ENCODE results near the gene LMX1B. TPM values are rescaled to one million over a fixed set of nuclear protein-coding genes. Genes with fewer than 3 reads are reported as not detected.
"Not testable (repeated sequence)": the region's sequence is repeated elsewhere in the genome, so short reads cannot be mapped to it uniquely, and the experiment has no call there.

LMX1B gene
- total and polyA plus RNA-seq, 7 experiments from 2014 or later = not detected

GRCh38 chr9:126723807-126724172, 110.1 kb downstream of the LMX1B start:
- no peak for ATAC-seq
- Mint-ChIP-seq H3K4me1 (peaks cover 36 to 45% (median 41%) of the 10 kb centered on the region in 7 donors), H3K27ac (peak overlapping the region; percentile 78 to 97 (median 92)), H3K4me3 (peak overlapping the region; percentile 74 to 96 (median 88)), H3K9me3 (peaks cover 0 to 2% (median 0%) of the 10 kb centered on the region in 11 donors), H3K27me3 (peaks cover 0 to 16% (median 0%) of the 10 kb centered on the region in 5 donors), H3K36me3 (no peaks in the 10 kb centered on the region)
- Histone ChIP-seq H3K4me1 (ENCODE audit: control insufficient read depth in 2 of 2, insufficient read depth in 2 of 2, low read length in 2 of 2) (peaks cover 31 to 40% of the 10 kb centered on the region in 2 donors), H3K4me3 (ENCODE audit: low read length) (peak overlapping the region; percentile 84), H3K9me3 (ENCODE audit: control insufficient read depth in 2 of 3, low read length in 3 of 3) (no peaks in the 10 kb centered on the region), H3K36me3 (ENCODE audit: control insufficient read depth in 2 of 3, insufficient read depth in 3 of 3, low read length in 3 of 3) (peaks cover 0 to 6% (median 0%) of the 10 kb centered on the region in 3 experiments), H3K27ac (ENCODE audit: low read depth, low read length) (peak overlapping the region; percentile 90), H3K27me3 (ENCODE audit: control insufficient read depth in 2 of 2, insufficient read depth in 2 of 2, low read length in 2 of 2) (no peaks in the 10 kb centered on the region)
- ChIA-PET CTCF (interaction anchor here (1.0 to 3.8 kb wide), 2 partner anchors 18 to 21 kb away, joined by 3 to 13 read pairs; no protein-coding TSS in a partner anchor), POLR2A (interaction anchor here (0.6 to 3.4 kb wide), 10 partner anchors 9 to 978 kb away, joined by 3 to 28 read pairs (median 4); partner anchors contain the start of genes ZBTB34 and ZBTB43)
- DNase-seq = peak in 1 of 9 donors; percentile 31
- intact Hi-C loops (cut with micrococcal nuclease) = loop anchor here (1.0 to 10.0 kb wide), 9 partner anchors 17 to 501 kb away; partner anchors contain the start of genes RALGPS1 (in 1 of the 2), ZBTB34 (in 1 of the 2) and ZBTB43 (in 1 of the 2)

GRCh38 chr9:126724226-126724625, 110.5 kb downstream of the LMX1B start:
- Histone ChIP-seq H3K4me1 (ENCODE audit: control insufficient read depth in 2 of 2, insufficient read depth in 2 of 2, low read length in 2 of 2) (peaks cover 29 to 37% of the 10 kb centered on the region in 2 donors), H3K27ac (ENCODE audit: low read depth, low read length) (peak overlapping the region; percentile 90), H3K4me3 (ENCODE audit: low read length) (no peak overlapping the region), H3K36me3 (ENCODE audit: control insufficient read depth in 2 of 3, insufficient read depth in 3 of 3, low read length in 3 of 3) (peaks cover 0 to 6% (median 0%) of the 10 kb centered on the region in 3 experiments), H3K27me3 (ENCODE audit: control insufficient read depth in 2 of 2, insufficient read depth in 2 of 2, low read length in 2 of 2) (no peaks in the 10 kb centered on the region), H3K9me3 (ENCODE audit: control insufficient read depth in 2 of 3, low read length in 3 of 3) (no peaks in the 10 kb centered on the region)
- ATAC-seq = no peak
- Mint-ChIP-seq H3K27me3 (peaks cover 0 to 16% (median 0%) of the 10 kb centered on the region in 5 donors), H3K27ac (peak overlapping the region; percentile 78 to 97 (median 92)), H3K36me3 (no peaks in the 10 kb centered on the region), H3K4me1 (peaks cover 32 to 40% (median 37%) of the 10 kb centered on the region in 7 donors), H3K9me3 (peaks cover 0 to 4% (median 2%) of the 10 kb centered on the region in 11 donors), H3K4me3 (peak overlapping the region in 9 of 10 donors; percentile 74 to 96 (median 88))
- DNase-seq = no peak
- POLR2A ChIA-PET = interaction anchor here (0.7 to 3.4 kb wide), 8 partner anchors 8 to 136 kb away, joined by 3 to 28 read pairs (median 4); partner anchors contain the start of genes ZBTB34 and ZBTB43
- CTCF ChIA-PET = interaction anchor here (3.8 kb wide), 1 partner anchor 18 kb away, joined by 13 read pairs; no protein-coding TSS in a partner anchor
- intact Hi-C loops (cut with micrococcal nuclease) = loop anchor here in 1 of 2 donors (5.0 to 10.0 kb wide), 2 partner anchors 188 to 501 kb away; partner anchors contain the start of gene RALGPS1

- ChIA-PET CTCF (interaction anchor here (0.6 to 3.8 kb wide), 3 partner anchors 20 to 1299 kb away, joined by 3 to 13 read pairs (median 4); no protein-coding TSS in a partner anchor), POLR2A (interaction anchor here (0.6 to 3.4 kb wide), 2 partner anchors 81 to 675 kb away, joined by 5 to 28 read pairs; partner anchors contain the start of gene ZBTB43)
- H3K9me3 ChIP-seq (ENCODE audit: control insufficient read depth in 2 of 3, low read length in 3 of 3); H3K4me3 ChIP-seq (ENCODE audit: low read length); H3K27me3 ChIP-seq (ENCODE audit: control insufficient read depth in 2 of 2, insufficient read depth in 2 of 2, low read length in 2 of 2); DNase-seq; H3K9me3 Mint-ChIP-seq; H3K36me3 Mint-ChIP-seq; H3K27ac ChIP-seq (ENCODE audit: low read depth, low read length); ATAC-seq; H3K36me3 ChIP-seq (ENCODE audit: control insufficient read depth in 2 of 3, insufficient read depth in 3 of 3, low read length in 3 of 3): not testable (repeated sequence)
- peak overlapping the region in 1 of 10 donors; percentile 66 for H3K4me3 Mint-ChIP-seq
- peaks cover 17 to 24% of the 10 kb centered on the region in 2 donors for H3K4me1 ChIP-seq (ENCODE audit: control insufficient read depth in 2 of 2, insufficient read depth in 2 of 2, low read length in 2 of 2)
- peaks cover 0 to 18% (median 0%) of the 10 kb centered on the region in 5 donors for H3K27me3 Mint-ChIP-seq
- H3K27ac Mint-ChIP-seq = peak overlapping the region in 2 of 9 donors; percentile 25 to 43
- intact Hi-C loops (cut with micrococcal nuclease) = loop anchor here in 1 of 2 donors (10.0 kb wide), 1 partner anchor 499 kb away; no protein-coding TSS in a partner anchor
- peaks cover 20 to 28% (median 24%) of the 10 kb centered on the region in 7 donors for H3K4me1 Mint-ChIP-seq
These were observed 111.8 kb downstream of the LMX1B start for GRCh38 chr9:126725485-126725884.

- H3K4me3 ChIP-seq (ENCODE audit: low read length); CTCF ChIA-PET; H3K27me3 ChIP-seq (ENCODE audit: control insufficient read depth in 2 of 2, insufficient read depth in 2 of 2, low read length in 2 of 2); POLR2A ChIA-PET; H3K36me3 ChIP-seq (ENCODE audit: control insufficient read depth in 2 of 3, insufficient read depth in 3 of 3, low read length in 3 of 3); H3K36me3 Mint-ChIP-seq; DNase-seq; H3K9me3 Mint-ChIP-seq; H3K4me1 ChIP-seq (ENCODE audit: control insufficient read depth in 2 of 2, insufficient read depth in 2 of 2, low read length in 2 of 2); H3K27ac Mint-ChIP-seq; H3K4me3 Mint-ChIP-seq; ATAC-seq; H3K9me3 ChIP-seq (ENCODE audit: control insufficient read depth in 2 of 3, low read length in 3 of 3); H3K27ac ChIP-seq (ENCODE audit: low read depth, low read length): not testable (repeated sequence)
- intact Hi-C loops (cut with micrococcal nuclease) = loop anchor here in 1 of 2 donors (10.0 kb wide), 1 partner anchor 497 kb away; no protein-coding TSS in a partner anchor
- Mint-ChIP-seq H3K4me1 (peaks cover 4 to 14% (median 7%) of the 10 kb centered on the region in 7 donors), H3K27me3 (peaks cover 0 to 21% (median 0%) of the 10 kb centered on the region in 5 donors)
These were observed 114.5 kb downstream of the LMX1B start for GRCh38 chr9:126728210-126728609.

- H3K27me3 ChIP-seq (ENCODE audit: control insufficient read depth in 2 of 2, insufficient read depth in 2 of 2, low read length in 2 of 2); ATAC-seq; H3K4me1 ChIP-seq (ENCODE audit: control insufficient read depth in 2 of 2, insufficient read depth in 2 of 2, low read length in 2 of 2); DNase-seq; POLR2A ChIA-PET; H3K4me1 Mint-ChIP-seq; CTCF ChIA-PET; H3K36me3 ChIP-seq (ENCODE audit: control insufficient read depth in 2 of 3, insufficient read depth in 3 of 3, low read length in 3 of 3); H3K4me3 ChIP-seq (ENCODE audit: low read length); H3K27ac Mint-ChIP-seq; intact Hi-C loops (cut with micrococcal nuclease); H3K27ac ChIP-seq (ENCODE audit: low read depth, low read length); H3K4me3 Mint-ChIP-seq; H3K9me3 ChIP-seq (ENCODE audit: control insufficient read depth in 2 of 3, low read length in 3 of 3): not testable (repeated sequence)
- Mint-ChIP-seq H3K9me3 (peaks cover 4 to 24% (median 13%) of the 10 kb centered on the region in 11 donors), H3K27me3 (peaks cover 0 to 32% (median 0%) of the 10 kb centered on the region in 5 donors), H3K36me3 (peaks cover 0 to 10% (median 5%) of the 10 kb centered on the region in 5 donors)
These were observed 116.9 kb downstream of the LMX1B start for GRCh38 chr9:126730592-126730991.

GRCh38 chr9:126733005-126733404, 119.3 kb downstream of the LMX1B start:
- DNase-seq (no peak), ATAC-seq (no peak)
- intact Hi-C loops (cut with micrococcal nuclease) = no loop called here
- H3K36me3 Mint-ChIP-seq = peaks cover 0 to 10% (median 5%) of the 10 kb centered on the region in 5 donors
- Histone ChIP-seq H3K4me3 (ENCODE audit: low read length) (no peak overlapping the region), H3K4me1 (ENCODE audit: control insufficient read depth in 2 of 2, insufficient read depth in 2 of 2, low read length in 2 of 2) (no peaks in the 10 kb centered on the region), H3K27ac (ENCODE audit: low read depth, low read length) (no peak overlapping the region), H3K36me3 (ENCODE audit: control insufficient read depth in 2 of 3, insufficient read depth in 3 of 3, low read length in 3 of 3) (no peaks in the 10 kb centered on the region), H3K9me3 (ENCODE audit: control insufficient read depth in 2 of 3, low read length in 3 of 3) (peaks cover 0 to 5% (median 3%) of the 10 kb centered on the region in 3 experiments), H3K27me3 (ENCODE audit: control insufficient read depth in 2 of 2, insufficient read depth in 2 of 2, low read length in 2 of 2) (no peaks in the 10 kb centered on the region)
- ChIA-PET POLR2A (interaction anchor here (0.8 to 2.4 kb wide), 3 partner anchors 9 to 11 kb away, joined by 3 to 12 read pairs (median 4); no protein-coding TSS in a partner anchor), CTCF (interaction anchor here (0.5 kb wide), 1 partner anchor 24 kb away, joined by 3 read pairs; no protein-coding TSS in a partner anchor)
- H3K4me1 Mint-ChIP-seq = peaks cover 0 to 4% (median 0%) of the 10 kb centered on the region in 7 donors
- peak overlapping the region in 1 of 10 donors; percentile 29 for H3K4me3 Mint-ChIP-seq
- peaks cover 0 to 33% (median 0%) of the 10 kb centered on the region in 5 donors for H3K27me3 Mint-ChIP-seq
- peaks cover 5 to 30% (median 17%) of the 10 kb centered on the region in 11 donors for H3K9me3 Mint-ChIP-seq
- no peak overlapping the region for H3K27ac Mint-ChIP-seq

Measured in naive thymus-derived CD4-positive, alpha-beta T cell (primary cell).